Measurements from ENCODE around the gene ZNF837.
A peak's percentile ranks its signal among the peaks of the same experiment; 100 is the strongest.

Gene ZNF837

GRCh38 chr19:58385313-58385890, 4.6 kb upstream of the ZNF837 start:
- H2AK5ac ChIP-seq (ENCODE audit: low read depth, low read length): peak overlapping the region; percentile 99
- no peak overlapping the region for H3K14ac ChIP-seq (ENCODE audit: low read length)
- H3K18ac ChIP-seq (ENCODE audit: low read length): no peak overlapping the region
- H2BK5ac ChIP-seq (ENCODE audit: low read length): no peak overlapping the region
- H3K4me1 ChIP-seq (ENCODE audit: control insufficient read depth in 2 of 2, insufficient read depth in 1 of 2, low read depth in 1 of 2, low read length in 2 of 2): peaks cover 13 to 17% of the 10 kb centered on the region in 2 donors
- H3K79me1 ChIP-seq (ENCODE audit: low read depth, low read length): peaks cover 13% of the 10 kb centered on the region
- H3K9me3 ChIP-seq (replicated peaks in 1 of 2; ENCODE audit: control insufficient read depth in 2 of 2, insufficient read depth in 1 of 2, low read depth in 1 of 2, low read length in 2 of 2): no peaks in the 10 kb centered on the region
- no peak overlapping the region for H2AFZ ChIP-seq (ENCODE audit: low read length)
- no peak overlapping the region for H3K23ac ChIP-seq (ENCODE audit: low read depth, low read length, poor library complexity)
- H4K91ac ChIP-seq (ENCODE audit: low read depth, low read length, poor library complexity): no peak overlapping the region
- H3K36me3 ChIP-seq (replicated peaks in 1 of 2; ENCODE audit: control insufficient read depth in 2 of 2, insufficient read depth in 2 of 2, low read length in 2 of 2): peaks cover 7 to 24% of the 10 kb centered on the region in 2 donors
- no CpG with 5 or more reads among the region's 9 CpGs for WGBS, 2 donors (ENCODE audit: extremely low coverage in 2 of 2, insufficient read length in 2 of 2, insufficient replicate concordance in 1 of 2)
- H2BK120ac ChIP-seq (ENCODE audit: low read depth, low read length): no peak overlapping the region
- DNase-seq (ENCODE audit: low spot score): no peak
- H2BK12ac ChIP-seq (ENCODE audit: low read length): no peak overlapping the region
- H3K4me3 ChIP-seq (ENCODE audit: low read length in 2 of 2): peak overlapping the region in 1 of 2 donors; percentile 60
- no peak overlapping the region for H2BK15ac ChIP-seq (ENCODE audit: low read length)
- H3K4ac ChIP-seq (ENCODE audit: low read length): no peak overlapping the region
- H4K8ac ChIP-seq (ENCODE audit: low read depth, low read length): no peak overlapping the region
- H3K27ac ChIP-seq (replicated peaks; ENCODE audit: low read length): no peak overlapping the region
- no peaks in the 10 kb centered on the region for H3K27me3 ChIP-seq (ENCODE audit: control insufficient read depth in 3 of 3, insufficient read depth in 3 of 3, low read depth in 1 of 3, low read length in 3 of 3)
- H3K4me2 ChIP-seq (ENCODE audit: insufficient read depth, low read length, poor library complexity, severe bottlenecking): peak overlapping the region; percentile 95
- H3K9ac ChIP-seq (ENCODE audit: low read depth, low read length, poor library complexity): peak overlapping the region; percentile 98

DNA sequence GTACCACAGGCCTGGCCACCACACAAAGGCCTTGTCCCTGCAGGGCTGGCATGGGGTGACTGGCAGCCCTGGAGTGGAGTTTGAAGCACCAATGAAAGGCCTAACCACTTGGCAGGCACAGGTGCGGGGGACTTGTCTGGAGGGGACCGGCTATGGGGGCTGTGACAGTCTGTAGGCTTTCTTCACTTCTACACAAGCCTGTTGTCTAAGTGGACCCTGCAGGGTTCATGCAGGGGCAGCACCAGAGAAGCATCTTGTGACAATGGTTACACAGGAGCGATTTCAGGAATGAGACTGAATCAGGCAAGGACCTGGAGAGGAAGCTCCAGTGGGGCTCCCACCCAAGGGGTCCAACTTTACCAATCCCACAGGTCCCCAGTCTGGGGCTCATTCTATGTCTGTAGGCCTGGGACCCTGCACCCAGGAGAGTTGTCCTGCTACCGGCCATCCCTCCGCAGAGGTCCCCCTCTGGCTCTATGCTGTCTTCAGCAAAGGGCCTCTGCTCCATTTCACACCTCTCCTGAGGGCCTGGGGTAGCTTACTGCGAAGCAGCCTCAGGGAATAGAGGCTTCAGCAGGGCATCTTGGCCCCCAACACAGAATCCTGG, 2.3 kb upstream of the ZNF837 start:
- Histone ChIP-seq H3K4ac (ENCODE audit: low read length) (no peak overlapping the region), H3K9ac (ENCODE audit: low read depth, low read length, poor library complexity) (no peak overlapping the region), H2BK12ac (ENCODE audit: low read length) (no peak overlapping the region), H3K4me2 (ENCODE audit: insufficient read depth, low read length, poor library complexity, severe bottlenecking) (no peak overlapping the region), H3K23ac (ENCODE audit: low read depth, low read length, poor library complexity) (no peak overlapping the region), H3K36me3 (replicated peaks in 1 of 2; ENCODE audit: control insufficient read depth in 2 of 2, insufficient read depth in 2 of 2, low read length in 2 of 2) (peaks cover 3 to 4% of the 10 kb centered on the region in 2 donors), H3K9me3 (replicated peaks in 1 of 2; ENCODE audit: control insufficient read depth in 2 of 2, insufficient read depth in 1 of 2, low read depth in 1 of 2, low read length in 2 of 2) (no peaks in the 10 kb centered on the region), H3K4me3 (ENCODE audit: low read length in 2 of 2) (no peak overlapping the region), H2BK5ac (ENCODE audit: low read length) (no peak overlapping the region), H2AFZ (ENCODE audit: low read length) (no peak overlapping the region), H2AK5ac (ENCODE audit: low read depth, low read length) (no peak overlapping the region), H3K14ac (ENCODE audit: low read length) (no peak overlapping the region), H3K27me3 (ENCODE audit: control insufficient read depth in 3 of 3, insufficient read depth in 3 of 3, low read depth in 1 of 3, low read length in 3 of 3) (no peaks in the 10 kb centered on the region), H4K8ac (ENCODE audit: low read depth, low read length) (no peak overlapping the region), H3K79me1 (ENCODE audit: low read depth, low read length) (peaks cover 7% of the 10 kb centered on the region), H2BK15ac (ENCODE audit: low read length) (no peak overlapping the region), H3K18ac (ENCODE audit: low read length) (no peak overlapping the region), H3K4me1 (ENCODE audit: control insufficient read depth in 2 of 2, insufficient read depth in 1 of 2, low read depth in 1 of 2, low read length in 2 of 2) (peaks cover 10 to 22% of the 10 kb centered on the region in 2 donors), H4K91ac (ENCODE audit: low read depth, low read length, poor library complexity) (no peak overlapping the region), H2BK120ac (ENCODE audit: low read depth, low read length) (no peak overlapping the region), H3K27ac (replicated peaks; ENCODE audit: low read length) (no peak overlapping the region)
- no CpG with 5 or more reads among the region's 6 CpGs for WGBS, 2 donors (ENCODE audit: extremely low coverage in 2 of 2, insufficient read length in 2 of 2, insufficient replicate concordance in 1 of 2)
- DNase-seq (ENCODE audit: low spot score): no peak

- no CpG with 5 or more reads among the region's 26 CpGs for WGBS, 2 donors (ENCODE audit: extremely low coverage in 2 of 2, insufficient read length in 2 of 2, insufficient replicate concordance in 1 of 2)
Measured at GRCh38 chr19:58381460-58382212, 806 bp upstream of the ZNF837 start.

More at GRCh38 chr19:58381460-58382212, 806 bp upstream of the ZNF837 start:
- H2BK15ac ChIP-seq (ENCODE audit: low read length): no peak overlapping the region
- peak overlapping the region; percentile 69 for H3K4me2 ChIP-seq (ENCODE audit: insufficient read depth, low read length, poor library complexity, severe bottlenecking)
- H2BK12ac ChIP-seq (ENCODE audit: low read length): no peak overlapping the region
- no peaks in the 10 kb centered on the region for H3K9me3 ChIP-seq (replicated peaks in 1 of 2; ENCODE audit: control insufficient read depth in 2 of 2, insufficient read depth in 1 of 2, low read depth in 1 of 2, low read length in 2 of 2)
- no peak overlapping the region for H3K18ac ChIP-seq (ENCODE audit: low read length)
- H3K4ac ChIP-seq (ENCODE audit: low read length): no peak overlapping the region
- no peak overlapping the region for H4K8ac ChIP-seq (ENCODE audit: low read depth, low read length)
- DNase-seq (ENCODE audit: low spot score): no peak
- H2AK5ac ChIP-seq (ENCODE audit: low read depth, low read length): no peak overlapping the region
- no peak overlapping the region for H3K23ac ChIP-seq (ENCODE audit: low read depth, low read length, poor library complexity)
- no peak overlapping the region for H2BK120ac ChIP-seq (ENCODE audit: low read depth, low read length)
- H3K4me1 ChIP-seq (ENCODE audit: control insufficient read depth in 2 of 2, insufficient read depth in 1 of 2, low read depth in 1 of 2, low read length in 2 of 2): peaks cover 4 to 17% of the 10 kb centered on the region in 2 donors
- H3K4me3 ChIP-seq (ENCODE audit: low read length in 2 of 2): peak overlapping the region; percentile 62 to 79
- no peaks in the 10 kb centered on the region for H3K27me3 ChIP-seq (ENCODE audit: control insufficient read depth in 3 of 3, insufficient read depth in 3 of 3, low read depth in 1 of 3, low read length in 3 of 3)
- peak overlapping the region; percentile 80 for H3K9ac ChIP-seq (ENCODE audit: low read depth, low read length, poor library complexity)
- H2AFZ ChIP-seq (ENCODE audit: low read length): no peak overlapping the region
- H2BK5ac ChIP-seq (ENCODE audit: low read length): no peak overlapping the region
- no peak overlapping the region for H3K27ac ChIP-seq (replicated peaks; ENCODE audit: low read length)
- H3K36me3 ChIP-seq (replicated peaks in 1 of 2; ENCODE audit: control insufficient read depth in 2 of 2, insufficient read depth in 2 of 2, low read length in 2 of 2): peaks cover 0 to 2% of the 10 kb centered on the region in 2 donors
- H3K79me1 ChIP-seq (ENCODE audit: low read depth, low read length): peaks cover 3% of the 10 kb centered on the region
- H4K91ac ChIP-seq (ENCODE audit: low read depth, low read length, poor library complexity): no peak overlapping the region
- no peak overlapping the region for H3K14ac ChIP-seq (ENCODE audit: low read length)

Measured in neuronal stem cell (in vitro differentiated cells).